Duodenal mucosa (tissue), 2 donors: ENCODE data around the gene RIF1.

Experiments
- H3K27ac ChIP-seq: one replicate; pipeline ENCODE4 v1.7.0; 2013; ENCODE audit warnings: low read depth, low read length
- H3K27me3 ChIP-seq, 2 donors: one replicate each; pipeline ENCODE4 v1.7.0; 2013; ENCODE audit warnings: low read length in 2 of 2, control low read depth in 1 of 2; ENCODE audit not compliant: insufficient read depth in 2 of 2, control insufficient read depth in 1 of 2
- H3K36me3 ChIP-seq, 2 donors: one replicate each; pipeline ENCODE4 v1.7.0; 2013; ENCODE audit warnings: low read length in 2 of 2, control low read depth in 1 of 2; ENCODE audit not compliant: insufficient read depth in 2 of 2, control insufficient read depth in 1 of 2
- H3K4me1 ChIP-seq, 2 donors: one replicate each; pipeline ENCODE4 v1.7.0; 2013; ENCODE audit warnings: low read length in 2 of 2, control low read depth in 1 of 2; ENCODE audit not compliant: insufficient read depth in 2 of 2, control insufficient read depth in 1 of 2
- H3K4me3 ChIP-seq, 2 donors: one replicate each; pipeline ENCODE4 v1.7.0; 2013; ENCODE audit warnings: low read length in 2 of 2, low read depth in 1 of 2
- H3K9ac ChIP-seq, 2 donors: one replicate each; pipeline ENCODE4 v1.7.0; 2013; ENCODE audit warnings: low read length in 2 of 2, low read depth in 1 of 2
- H3K9me3 ChIP-seq, 2 donors: one replicate each; pipeline ENCODE4 v1.7.0; 2013; ENCODE audit warnings: low read length in 2 of 2, control low read depth in 1 of 2; ENCODE audit not compliant: control insufficient read depth in 1 of 2

RIF1 gene

DNA sequence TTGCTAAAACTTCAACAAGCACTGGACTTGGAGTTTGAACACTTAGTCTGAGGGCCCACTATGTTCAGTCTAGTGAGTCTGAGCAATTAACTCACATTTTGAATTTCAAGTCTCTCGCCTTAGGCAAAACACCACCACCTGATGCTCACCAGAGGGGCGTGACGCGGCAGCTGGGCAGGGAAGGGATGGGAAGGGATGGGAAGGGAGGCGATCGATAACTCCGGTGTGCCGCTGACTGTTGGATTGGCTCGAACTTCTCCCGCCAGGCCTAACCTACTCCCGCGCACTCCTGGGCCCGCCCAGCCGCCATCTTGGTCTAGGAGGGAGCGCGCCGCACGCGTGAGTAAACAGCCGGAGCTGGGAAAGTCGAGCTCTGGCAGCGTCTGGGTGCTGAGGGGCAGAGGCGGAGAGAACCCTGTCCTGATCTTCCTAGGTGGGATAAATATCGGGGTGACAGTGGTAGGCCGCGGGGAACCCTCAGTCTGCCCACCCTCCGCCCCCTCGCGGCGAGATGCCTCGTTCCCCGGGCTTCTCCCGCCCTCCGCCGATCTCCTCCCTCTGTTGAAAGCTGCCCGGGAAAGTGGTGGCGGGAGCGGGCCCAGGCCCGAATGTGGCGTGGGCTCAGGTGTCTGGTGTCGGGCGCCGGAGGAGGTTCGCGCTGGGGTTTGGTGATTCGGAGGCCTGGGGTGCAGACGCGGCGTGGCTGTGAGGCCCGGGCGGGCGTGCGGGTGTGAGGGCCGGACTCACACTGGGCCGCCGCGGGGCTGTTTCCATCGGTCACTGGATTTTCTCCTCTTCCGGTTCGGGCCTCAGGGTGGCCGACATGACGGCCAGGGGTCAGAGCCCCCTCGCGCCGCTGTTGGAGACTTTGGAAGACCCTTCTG is at the start of gene RIF1:
TSS of gene RIF1 (plus strand) at position 302 of the 884 bp plus-strand sequence. CDS start at position 824, 522 bp downstream.
- H3K4me1 ChIP-seq = peaks cover 0 to 10% of the 10 kb centered on the region in 2 donors
- H3K9me3 ChIP-seq = no peaks in the 10 kb centered on the region
- peaks cover 5 to 21% of the 10 kb centered on the region in 2 donors for H3K36me3 ChIP-seq
- peak within 1 kb of the TSS; percentile 94 to 99 for H3K4me3 ChIP-seq
- peak within 1 kb of the TSS; percentile 86 to 91 for H3K9ac ChIP-seq
- H3K27me3 ChIP-seq = no peaks in the 10 kb centered on the region
- H3K27ac ChIP-seq = peak within 1 kb of the TSS; percentile 87

- H3K9ac ChIP-seq = no peak overlapping the region
- no peaks in the 10 kb centered on the region for H3K36me3 ChIP-seq
- H3K27ac ChIP-seq = no peak overlapping the region
- H3K4me3 ChIP-seq = no peak overlapping the region
- H3K4me1 ChIP-seq = no peaks in the 10 kb centered on the region
- no peaks in the 10 kb centered on the region for H3K27me3 ChIP-seq
- H3K9me3 ChIP-seq = no peaks in the 10 kb centered on the region
Observed at GRCh38 chr2:151361674-151362370, 47.9 kb upstream of the RIF1 start.

GRCh38 chr2:151363709-151364108 is 46.0 kb upstream of the RIF1 start:
- no peak overlapping the region for H3K9ac ChIP-seq
- H3K9me3 ChIP-seq = no peaks in the 10 kb centered on the region
- H3K27ac ChIP-seq = no peak overlapping the region
- H3K4me3 ChIP-seq = peak overlapping the region in 1 of 2 donors; percentile 8
- no peaks in the 10 kb centered on the region for H3K27me3 ChIP-seq
- no peaks in the 10 kb centered on the region for H3K36me3 ChIP-seq
- no peaks in the 10 kb centered on the region for H3K4me1 ChIP-seq

DNA sequence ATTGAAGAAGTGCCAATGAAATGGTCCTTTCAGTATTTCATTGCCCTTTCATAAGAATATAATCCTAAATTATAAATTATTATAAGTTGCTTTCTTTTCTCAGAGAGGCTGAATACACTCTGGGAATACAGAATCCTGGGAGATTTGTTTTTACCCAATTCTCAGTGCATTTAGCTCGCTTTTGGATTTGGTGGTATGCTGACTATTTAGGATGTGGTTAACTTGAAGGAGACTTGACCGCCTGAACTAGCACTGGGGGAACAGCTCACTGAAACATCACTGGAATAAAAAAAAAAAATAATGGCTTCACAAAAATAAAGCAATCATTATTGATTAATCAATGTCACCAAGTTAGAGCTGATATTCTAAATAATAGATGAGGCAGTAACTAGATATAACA is 42.1 kb upstream of the RIF1 start:
- H3K9me3 ChIP-seq = no peaks in the 10 kb centered on the region
- H3K4me1 ChIP-seq = no peaks in the 10 kb centered on the region
- H3K27ac ChIP-seq = no peak overlapping the region
- H3K27me3 ChIP-seq = no peaks in the 10 kb centered on the region
- no peaks in the 10 kb centered on the region for H3K36me3 ChIP-seq
- H3K9ac ChIP-seq = no peak overlapping the region
- no peak overlapping the region for H3K4me3 ChIP-seq

DNA sequence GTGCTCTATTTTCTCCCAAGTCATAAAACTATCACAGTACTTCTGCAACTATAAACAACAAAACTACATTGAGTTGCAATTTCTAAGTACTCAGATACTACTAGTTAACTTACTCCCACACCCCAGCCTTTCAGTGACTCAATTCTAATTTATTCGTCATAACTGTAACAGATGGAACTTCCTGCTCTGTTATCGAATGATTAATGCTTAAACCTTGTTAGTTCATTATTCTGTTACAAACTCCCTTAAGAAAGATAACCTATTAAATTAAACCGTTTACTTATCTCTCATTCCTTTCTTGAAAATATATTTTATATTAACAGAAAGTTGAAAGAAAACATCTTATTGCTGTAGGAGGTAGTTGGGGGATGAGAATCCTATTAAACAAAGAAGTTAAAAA is 35.3 kb upstream of the RIF1 start:
- no peak overlapping the region for H3K27ac ChIP-seq
- H3K9ac ChIP-seq = no peak overlapping the region
- H3K9me3 ChIP-seq = no peaks in the 10 kb centered on the region
- H3K4me1 ChIP-seq = no peaks in the 10 kb centered on the region
- no peak overlapping the region for H3K4me3 ChIP-seq
- H3K36me3 ChIP-seq = no peaks in the 10 kb centered on the region
- H3K27me3 ChIP-seq = no peaks in the 10 kb centered on the region

DNA sequence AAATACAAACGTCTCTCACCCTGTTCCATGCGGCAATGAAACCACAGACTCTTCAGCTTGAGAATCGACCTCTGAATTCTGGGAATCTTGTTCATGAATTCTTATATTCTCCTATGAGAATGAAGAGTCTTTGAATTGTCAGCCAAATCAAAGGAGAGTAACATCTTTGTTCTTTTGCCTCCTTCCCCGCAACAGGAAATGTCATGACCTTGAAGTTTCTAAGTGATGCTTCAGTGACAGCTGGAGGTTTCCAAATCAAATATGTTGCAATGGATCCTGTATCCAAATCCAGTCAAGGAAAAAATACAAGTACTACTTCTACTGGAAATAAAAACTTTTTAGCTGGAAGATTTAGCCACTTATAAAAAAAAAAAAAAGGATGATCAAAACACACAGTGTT is 30.5 kb upstream of the RIF1 start:
- H3K36me3 ChIP-seq = no peaks in the 10 kb centered on the region
- no peaks in the 10 kb centered on the region for H3K9me3 ChIP-seq
- no peaks in the 10 kb centered on the region for H3K27me3 ChIP-seq
- no peak overlapping the region for H3K9ac ChIP-seq
- H3K27ac ChIP-seq = no peak overlapping the region
- H3K4me1 ChIP-seq = no peaks in the 10 kb centered on the region
- no peak overlapping the region for H3K4me3 ChIP-seq

- Histone ChIP-seq H3K27me3 (no peaks in the 10 kb centered on the region), H3K4me1 (no peaks in the 10 kb centered on the region), H3K27ac (no peak overlapping the region), H3K4me3 (no peak overlapping the region), H3K36me3 (no peaks in the 10 kb centered on the region), H3K9ac (no peak overlapping the region), H3K9me3 (no peaks in the 10 kb centered on the region)
Observed at GRCh38 chr2:151380580-151381235, 29.0 kb upstream of the RIF1 start.

GRCh38 chr2:151381266-151381665 is 28.4 kb upstream of the RIF1 start:
- no peak overlapping the region for H3K4me3 ChIP-seq
- H3K4me1 ChIP-seq = no peaks in the 10 kb centered on the region
- no peak overlapping the region for H3K27ac ChIP-seq
- no peaks in the 10 kb centered on the region for H3K9me3 ChIP-seq
- H3K36me3 ChIP-seq = no peaks in the 10 kb centered on the region
- no peak overlapping the region for H3K9ac ChIP-seq
- H3K27me3 ChIP-seq = no peaks in the 10 kb centered on the region

GRCh38 chr2:151388011-151388410 is 21.7 kb upstream of the RIF1 start:
- no peak overlapping the region for H3K4me3 ChIP-seq
- H3K9ac ChIP-seq = no peak overlapping the region
- H3K27ac ChIP-seq = no peak overlapping the region
- H3K9me3 ChIP-seq = no peaks in the 10 kb centered on the region
- no peaks in the 10 kb centered on the region for H3K36me3 ChIP-seq
- H3K4me1 ChIP-seq = no peaks in the 10 kb centered on the region
- no peaks in the 10 kb centered on the region for H3K27me3 ChIP-seq

- no peak overlapping the region for H3K27ac ChIP-seq
- no peak overlapping the region for H3K9ac ChIP-seq
- no peak overlapping the region for H3K4me3 ChIP-seq
- no peaks in the 10 kb centered on the region for H3K27me3 ChIP-seq
- no peaks in the 10 kb centered on the region for H3K4me1 ChIP-seq
- H3K36me3 ChIP-seq = no peaks in the 10 kb centered on the region
- no peaks in the 10 kb centered on the region for H3K9me3 ChIP-seq
Observed at GRCh38 chr2:151391436-151391835, 18.3 kb upstream of the RIF1 start.
